ENCODE results near the gene B4GALNT4. TPM values are rescaled to one million over a fixed set of nuclear protein-coding genes. Genes with fewer than 3 reads are reported as not detected.
"Not testable (repeated sequence)": the region's sequence is repeated elsewhere in the genome, so short reads cannot be mapped to it uniquely, and the experiment has no call there.

Gene B4GALNT4
- total RNA-seq, 1 donor from 2014 or later: 201 TPM

- peaks cover 3% of the 10 kb centered on the region for H3K9me3 Mint-ChIP-seq
- H3K27me3 Mint-ChIP-seq (ENCODE audit: low read depth): peaks cover 6% of the 10 kb centered on the region
- peaks cover 6% of the 10 kb centered on the region for H3K4me1 Mint-ChIP-seq
- no peak for DNase-seq (ENCODE audit: low read depth, low spot score)
- no peak for TF ChIP-seq CTCF (conservative IDR thresholded peaks at IDR 0.05)
- peaks cover 8% of the 10 kb centered on the region for H3K36me3 Mint-ChIP-seq (ENCODE audit: low read depth)
- H3K4me3 Mint-ChIP-seq: no peak overlapping the region
- H3K27ac Mint-ChIP-seq (ENCODE audit: unreplicated experiment): no peak overlapping the region
Observed at GRCh38 chr11:386483-386882, 17.2 kb downstream of the B4GALNT4 start.

- H3K9me3 Mint-ChIP-seq: peaks cover 3% of the 10 kb centered on the region
- H3K27ac Mint-ChIP-seq (ENCODE audit: unreplicated experiment): no peak overlapping the region
- TF ChIP-seq CTCF (conservative IDR thresholded peaks at IDR 0.05): no peak
- peak overlapping the region; percentile 8 for H3K4me3 Mint-ChIP-seq
- no peak for DNase-seq (ENCODE audit: low read depth, low spot score)
- peaks cover 6% of the 10 kb centered on the region for H3K4me1 Mint-ChIP-seq
- peaks cover 6% of the 10 kb centered on the region for H3K27me3 Mint-ChIP-seq (ENCODE audit: low read depth)
- H3K36me3 Mint-ChIP-seq (ENCODE audit: low read depth): peaks cover 8% of the 10 kb centered on the region
Observed at GRCh38 chr11:387193-387793, 18.0 kb downstream of the B4GALNT4 start.

- DNase-seq (ENCODE audit: low read depth, low spot score); H3K27me3 Mint-ChIP-seq (ENCODE audit: low read depth); H3K4me3 Mint-ChIP-seq; H3K36me3 Mint-ChIP-seq (ENCODE audit: low read depth); H3K9me3 Mint-ChIP-seq; H3K4me1 Mint-ChIP-seq; H3K27ac Mint-ChIP-seq (ENCODE audit: unreplicated experiment): not testable (repeated sequence)
Observed at GRCh38 chr11:389369-389768, 20.1 kb downstream of the B4GALNT4 start.

GRCh38 chr11:390175-390574 lies 20.9 kb downstream of the B4GALNT4 start:
- no peak for DNase-seq (ENCODE audit: low read depth, low spot score)
- Mint-ChIP-seq H3K4me1 (no peaks in the 10 kb centered on the region), H3K36me3 (ENCODE audit: low read depth) (peaks cover 2% of the 10 kb centered on the region), H3K4me3 (no peak overlapping the region), H3K27ac (ENCODE audit: unreplicated experiment) (no peak overlapping the region), H3K9me3 (peaks cover 3% of the 10 kb centered on the region), H3K27me3 (ENCODE audit: low read depth) (peaks cover 4% of the 10 kb centered on the region)
- no peak for TF ChIP-seq CTCF (conservative IDR thresholded peaks at IDR 0.05)

GRCh38 chr11:391117-392017 lies 22.1 kb downstream of the B4GALNT4 start:
- no peak for DNase-seq (ENCODE audit: low read depth, low spot score)
- Mint-ChIP-seq H3K4me1 (no peaks in the 10 kb centered on the region), H3K4me3 (no peak overlapping the region), H3K36me3 (ENCODE audit: low read depth) (peaks cover 2% of the 10 kb centered on the region), H3K9me3 (peaks cover 3% of the 10 kb centered on the region), H3K27me3 (ENCODE audit: low read depth) (peaks cover 4% of the 10 kb centered on the region), H3K27ac (ENCODE audit: unreplicated experiment) (no peak overlapping the region)
- TF ChIP-seq CTCF (conservative IDR thresholded peaks at IDR 0.05): no peak

Measured in neural crest cell (in vitro differentiated cells).